Keratinocyte (primary cell): ENCODE measurements around the gene TMTC3.

Source experiments
- EZH2 ChIP-seq: IDR thresholded peaks from one replicate; pipeline ENCODE4 v1.6.1; 2012; ENCODE audit warnings: inconsistent platforms, mild to moderate bottlenecking, low read length, moderate library complexity
- TF ChIP-seq, protein P1 (sequence below), 3 experiments: IDR thresholded peaks in 1 of 3; conservative IDR thresholded peaks in 1 of 3; optimal IDR thresholded peaks in 1 of 3; 2 replicates in 2 of 3; 3 replicates in 1 of 3; pipeline versions ENCODE3 to v1.5.1; 2011; ENCODE audit warnings: low read length in 3 of 3, mild to moderate bottlenecking in 3 of 3, moderate library complexity in 2 of 3, control low read depth in 1 of 3, inconsistent platforms in 1 of 3; ENCODE audit not compliant: insufficient read depth in 2 of 3; ENCODE audit errors: extremely low read depth in 1 of 3

DNA sequence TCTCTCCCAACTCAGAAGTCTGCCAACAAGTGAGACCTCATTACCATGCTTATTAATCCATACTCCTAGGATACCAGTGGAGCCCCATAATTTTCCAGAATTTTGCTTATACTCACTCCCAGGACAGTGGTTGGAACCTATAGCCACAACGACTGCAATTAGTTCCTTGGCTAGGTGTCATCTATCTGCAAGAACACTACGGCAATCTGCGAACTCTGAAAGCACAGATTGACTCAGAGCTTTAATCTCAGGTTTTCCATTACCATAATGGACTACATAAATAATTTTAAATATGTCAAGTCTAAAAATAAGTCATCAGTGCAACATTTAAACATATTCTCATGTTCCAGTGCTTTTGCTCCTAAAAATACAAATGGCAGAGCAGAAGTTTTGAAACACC is 33.4 kb downstream of the TMTC3 start:
- TF ChIP-seq, protein P1, sequence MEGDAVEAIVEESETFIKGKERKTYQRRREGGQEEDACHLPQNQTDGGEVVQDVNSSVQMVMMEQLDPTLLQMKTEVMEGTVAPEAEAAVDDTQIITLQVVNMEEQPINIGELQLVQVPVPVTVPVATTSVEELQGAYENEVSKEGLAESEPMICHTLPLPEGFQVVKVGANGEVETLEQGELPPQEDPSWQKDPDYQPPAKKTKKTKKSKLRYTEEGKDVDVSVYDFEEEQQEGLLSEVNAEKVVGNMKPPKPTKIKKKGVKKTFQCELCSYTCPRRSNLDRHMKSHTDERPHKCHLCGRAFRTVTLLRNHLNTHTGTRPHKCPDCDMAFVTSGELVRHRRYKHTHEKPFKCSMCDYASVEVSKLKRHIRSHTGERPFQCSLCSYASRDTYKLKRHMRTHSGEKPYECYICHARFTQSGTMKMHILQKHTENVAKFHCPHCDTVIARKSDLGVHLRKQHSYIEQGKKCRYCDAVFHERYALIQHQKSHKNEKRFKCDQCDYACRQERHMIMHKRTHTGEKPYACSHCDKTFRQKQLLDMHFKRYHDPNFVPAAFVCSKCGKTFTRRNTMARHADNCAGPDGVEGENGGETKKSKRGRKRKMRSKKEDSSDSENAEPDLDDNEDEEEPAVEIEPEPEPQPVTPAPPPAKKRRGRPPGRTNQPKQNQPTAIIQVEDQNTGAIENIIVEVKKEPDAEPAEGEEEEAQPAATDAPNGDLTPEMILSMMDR (optimal IDR thresholded peaks at IDR 0.05 in 1 of 3, IDR thresholded peaks at IDR 0.05 in 1 of 3, conservative IDR thresholded peaks at IDR 0.05 in 1 of 3; ENCODE audit: extremely low read depth in 1 of 3, insufficient read depth in 2 of 3, low read length in 3 of 3), result no peak
- TF ChIP-seq EZH2, result no peak
